ENCODE results near the gene SIRT2.

The SIRT2 gene

DNA sequence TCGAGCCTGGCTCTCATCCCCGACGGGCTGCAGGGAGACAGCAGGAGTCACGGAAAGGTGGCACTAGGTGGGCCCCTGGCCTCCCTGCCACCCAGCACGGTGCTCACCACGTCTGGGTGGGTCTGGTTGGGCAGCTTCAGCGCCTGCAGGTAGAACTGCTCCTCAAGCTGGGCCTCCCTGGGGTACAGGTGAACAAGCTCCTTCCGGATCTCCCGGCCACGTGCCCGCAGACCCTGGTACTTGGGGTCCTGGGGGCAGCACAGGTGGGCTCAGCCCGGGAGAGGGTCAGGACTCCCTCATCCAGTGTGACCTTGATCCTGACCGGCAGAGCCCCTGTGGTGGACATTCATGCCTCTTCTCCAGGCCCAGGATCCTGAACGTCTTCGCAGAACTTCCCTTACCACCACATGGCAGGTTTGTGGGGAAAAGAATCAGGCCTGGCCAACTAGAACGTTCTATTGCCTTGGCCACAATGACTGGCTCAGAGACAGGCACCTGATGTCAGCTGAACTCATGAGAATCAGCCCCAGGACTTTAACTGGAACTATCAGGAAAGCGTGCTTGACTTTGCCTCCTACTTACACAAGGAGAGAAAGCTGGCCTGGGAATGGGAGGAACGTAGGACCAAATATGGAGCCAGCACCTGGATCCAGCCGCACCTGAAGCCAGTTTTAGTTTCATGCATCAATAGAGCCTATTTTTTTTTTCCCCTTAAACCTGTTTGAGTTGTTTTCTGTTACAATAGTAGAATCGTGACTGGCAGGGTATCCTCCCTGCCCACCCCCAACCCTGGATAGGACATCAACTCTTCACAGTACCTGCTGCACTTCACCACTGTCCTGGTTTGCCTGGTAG is 22.2 kb upstream of the SIRT2 start:
- no peak overlapping the region for H3K4me3 ChIP-seq (ENCODE audit: low read depth in 1 of 2, low read length in 1 of 2)
- no peaks in the 10 kb centered on the region for H3K9me3 ChIP-seq
- H3K36me3 ChIP-seq, result no peaks in the 10 kb centered on the region
- no peaks in the 10 kb centered on the region for H3K27me3 ChIP-seq
- no peak overlapping the region for H3K27ac ChIP-seq
- TF ChIP-seq, protein P1, sequence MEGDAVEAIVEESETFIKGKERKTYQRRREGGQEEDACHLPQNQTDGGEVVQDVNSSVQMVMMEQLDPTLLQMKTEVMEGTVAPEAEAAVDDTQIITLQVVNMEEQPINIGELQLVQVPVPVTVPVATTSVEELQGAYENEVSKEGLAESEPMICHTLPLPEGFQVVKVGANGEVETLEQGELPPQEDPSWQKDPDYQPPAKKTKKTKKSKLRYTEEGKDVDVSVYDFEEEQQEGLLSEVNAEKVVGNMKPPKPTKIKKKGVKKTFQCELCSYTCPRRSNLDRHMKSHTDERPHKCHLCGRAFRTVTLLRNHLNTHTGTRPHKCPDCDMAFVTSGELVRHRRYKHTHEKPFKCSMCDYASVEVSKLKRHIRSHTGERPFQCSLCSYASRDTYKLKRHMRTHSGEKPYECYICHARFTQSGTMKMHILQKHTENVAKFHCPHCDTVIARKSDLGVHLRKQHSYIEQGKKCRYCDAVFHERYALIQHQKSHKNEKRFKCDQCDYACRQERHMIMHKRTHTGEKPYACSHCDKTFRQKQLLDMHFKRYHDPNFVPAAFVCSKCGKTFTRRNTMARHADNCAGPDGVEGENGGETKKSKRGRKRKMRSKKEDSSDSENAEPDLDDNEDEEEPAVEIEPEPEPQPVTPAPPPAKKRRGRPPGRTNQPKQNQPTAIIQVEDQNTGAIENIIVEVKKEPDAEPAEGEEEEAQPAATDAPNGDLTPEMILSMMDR (IDR thresholded peaks at IDR 0.05), result no peak
- H3K4me1 ChIP-seq (ENCODE audit: control insufficient read depth in 1 of 2, insufficient read depth in 1 of 2, low read depth in 1 of 2, low read length in 1 of 2), result no peaks in the 10 kb centered on the region

DNA sequence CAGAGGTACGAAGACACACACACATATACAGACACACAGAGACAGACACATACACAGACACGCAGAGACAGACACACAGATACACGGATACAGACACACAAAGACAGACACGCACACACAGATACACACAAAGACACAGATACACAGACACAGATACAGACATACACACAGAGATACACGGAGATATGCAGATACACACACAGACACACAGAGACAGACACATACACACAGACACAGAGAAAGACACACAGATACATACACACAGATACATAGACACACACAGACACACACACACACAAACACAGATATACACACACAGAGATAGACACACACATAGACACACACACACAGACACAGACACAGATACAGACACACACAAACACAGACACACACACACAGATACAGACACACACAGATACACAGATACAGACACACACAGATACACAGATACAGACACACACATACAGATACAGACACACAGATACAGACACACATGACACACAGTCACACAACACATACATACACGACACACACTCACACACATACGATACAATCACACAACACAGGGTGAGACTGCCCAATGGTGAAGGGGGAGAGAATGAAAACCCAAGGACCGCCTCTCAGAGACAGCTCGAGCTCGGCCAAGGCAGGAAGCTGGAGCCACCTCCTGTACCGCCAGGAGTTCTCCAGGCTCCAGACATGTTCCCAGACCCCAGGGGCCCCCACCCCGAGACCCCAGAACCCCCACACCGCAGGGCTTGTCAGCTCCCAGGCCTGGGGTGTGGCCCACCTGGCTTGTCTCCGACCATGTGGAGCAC is 21.4 kb upstream of the SIRT2 start:
- no peaks in the 10 kb centered on the region for H3K4me1 ChIP-seq (ENCODE audit: control insufficient read depth in 1 of 2, insufficient read depth in 1 of 2, low read depth in 1 of 2, low read length in 1 of 2)
- no peaks in the 10 kb centered on the region for H3K36me3 ChIP-seq
- no peaks in the 10 kb centered on the region for H3K9me3 ChIP-seq
- no peak overlapping the region for H3K27ac ChIP-seq
- H3K27me3 ChIP-seq, result no peaks in the 10 kb centered on the region
- TF ChIP-seq, protein P1 (IDR thresholded peaks at IDR 0.05), result no peak
- no peak overlapping the region for H3K4me3 ChIP-seq (ENCODE audit: low read depth in 1 of 2, low read length in 1 of 2)

DNA sequence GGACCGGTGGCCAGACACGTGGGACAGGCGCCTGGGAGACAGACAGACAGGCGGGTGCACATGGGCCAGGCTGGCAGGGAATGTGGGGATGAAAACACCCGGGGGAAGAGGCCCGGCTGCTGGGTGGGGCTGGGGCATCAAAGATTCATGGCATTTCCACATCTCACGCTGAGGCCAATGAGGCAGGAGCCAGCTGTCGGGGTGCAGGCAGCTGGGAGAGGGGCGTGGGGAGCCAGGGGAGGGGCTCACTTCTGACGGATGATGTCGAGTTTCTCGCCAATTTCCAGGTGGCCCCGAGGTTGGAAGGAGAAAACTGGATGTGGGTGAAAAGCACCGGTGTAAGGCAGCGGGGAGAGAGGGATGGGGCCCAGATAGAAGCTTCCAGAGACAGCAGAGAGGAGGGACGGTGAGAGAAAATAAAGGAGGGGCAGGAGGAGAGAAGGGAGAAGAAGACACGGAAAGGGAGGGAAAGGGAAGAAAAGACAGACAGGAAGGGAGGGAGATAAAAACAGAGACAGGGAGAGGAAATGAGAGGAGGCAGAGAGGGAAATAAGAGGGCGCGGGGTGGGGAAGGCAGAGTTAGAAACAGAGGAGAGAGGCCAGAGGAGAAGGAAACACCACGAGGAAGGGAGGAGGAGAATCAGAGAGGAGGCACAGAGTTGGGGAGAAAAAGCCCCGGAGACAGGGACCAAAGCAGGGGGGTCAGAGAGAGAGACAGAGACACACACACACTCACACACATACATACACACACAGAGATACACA is 20.6 kb upstream of the SIRT2 start:
- TF ChIP-seq, protein P1 (IDR thresholded peaks at IDR 0.05), result no peak
- Histone ChIP-seq H3K27ac (no peak overlapping the region), H3K27me3 (no peaks in the 10 kb centered on the region), H3K36me3 (no peaks in the 10 kb centered on the region), H3K4me1 (ENCODE audit: control insufficient read depth in 1 of 2, insufficient read depth in 1 of 2, low read depth in 1 of 2, low read length in 1 of 2) (no peaks in the 10 kb centered on the region), H3K4me3 (ENCODE audit: low read depth in 1 of 2, low read length in 1 of 2) (no peak overlapping the region), H3K9me3 (no peaks in the 10 kb centered on the region)

DNA sequence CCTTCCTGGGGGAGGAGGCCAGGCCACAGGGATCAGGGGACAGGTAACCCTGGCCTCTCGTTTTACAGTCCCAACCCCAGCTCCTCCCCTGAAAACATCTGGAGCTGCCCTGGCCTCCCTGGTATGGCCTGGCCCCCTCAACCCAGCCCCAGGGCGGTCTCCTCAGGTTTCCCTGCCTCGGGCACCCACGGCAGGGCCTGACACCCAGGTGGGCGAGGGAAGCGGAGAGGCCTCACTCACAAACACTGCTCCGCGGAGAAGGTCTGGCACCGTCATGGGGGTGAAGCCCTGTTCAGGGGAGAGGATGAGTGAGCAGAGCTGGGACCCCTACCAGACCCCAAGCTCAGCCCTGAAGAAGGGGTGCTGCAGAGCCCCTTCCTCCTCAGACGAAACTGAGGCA is 19.1 kb upstream of the SIRT2 start:
- TF ChIP-seq, protein P1 (IDR thresholded peaks at IDR 0.05), result no peak
- Histone ChIP-seq H3K27me3 (no peaks in the 10 kb centered on the region), H3K36me3 (no peaks in the 10 kb centered on the region), H3K4me3 (ENCODE audit: low read depth in 1 of 2, low read length in 1 of 2) (no peak overlapping the region), H3K9me3 (no peaks in the 10 kb centered on the region), H3K4me1 (ENCODE audit: control insufficient read depth in 1 of 2, insufficient read depth in 1 of 2, low read depth in 1 of 2, low read length in 1 of 2) (no peaks in the 10 kb centered on the region), H3K27ac (no peak overlapping the region)

DNA sequence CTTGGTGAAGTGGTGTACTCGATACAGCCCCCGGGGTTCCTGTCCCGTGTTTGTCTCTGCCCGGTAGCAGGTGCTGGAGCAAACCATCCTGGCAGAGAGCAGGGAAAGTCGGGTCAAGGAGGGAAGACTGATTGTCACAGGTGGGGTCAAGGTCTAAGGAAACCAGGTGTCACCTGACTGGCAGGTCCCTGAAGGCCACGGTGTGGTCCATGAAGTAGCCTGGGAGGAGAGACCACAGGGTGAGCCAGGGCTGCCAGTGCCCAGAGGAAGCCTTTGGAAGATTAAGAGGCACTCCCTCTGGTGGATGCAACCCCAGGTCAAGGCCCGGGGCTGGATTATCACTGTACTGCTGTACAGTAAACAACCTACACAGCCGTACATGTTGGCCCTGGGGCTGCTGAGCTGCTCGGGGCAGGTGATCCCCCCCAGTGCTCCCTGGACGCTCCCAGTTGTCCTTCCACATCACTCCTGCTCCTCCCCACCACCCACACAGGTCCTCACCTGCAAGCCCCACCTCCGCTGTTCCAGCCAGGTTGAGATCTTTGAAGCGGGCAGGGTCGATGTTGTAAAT is 18.6 kb upstream of the SIRT2 start:
- H3K4me1 ChIP-seq (ENCODE audit: control insufficient read depth in 1 of 2, insufficient read depth in 1 of 2, low read depth in 1 of 2, low read length in 1 of 2), result no peaks in the 10 kb centered on the region
- TF ChIP-seq, protein P1 (IDR thresholded peaks at IDR 0.05), result no peak
- H3K36me3 ChIP-seq, result no peaks in the 10 kb centered on the region
- H3K27me3 ChIP-seq, result no peaks in the 10 kb centered on the region
- H3K9me3 ChIP-seq, result no peaks in the 10 kb centered on the region
- no peak overlapping the region for H3K27ac ChIP-seq
- H3K4me3 ChIP-seq (ENCODE audit: low read depth in 1 of 2, low read length in 1 of 2), result no peak overlapping the region

Measured in neutrophil (primary cell).